Ishikawa (cell line): ENCODE results near the gene MAMDC2.

Source experiments
- CEBPB ChIP-seq: IDR thresholded peaks from 2 replicates; pipeline ENCODE4 v1.6.1; 2012
- CREB1 ChIP-seq: IDR thresholded peaks from 2 replicates; pipeline ENCODE4 v1.6.1; 2012; ENCODE audit warnings: low read depth
- EGR1 ChIP-seq: IDR thresholded peaks from 2 replicates; pipeline ENCODE4 v1.6.1; 2012
- EP300 ChIP-seq: IDR thresholded peaks from 2 replicates; pipeline ENCODE4 v1.6.1; 2012; ENCODE audit warnings: borderline replicate concordance
- FOXM1 ChIP-seq: IDR thresholded peaks from 2 replicates; pipeline ENCODE4 v1.6.1; 2012; ENCODE audit warnings: low read depth, borderline replicate concordance
- MAX ChIP-seq: IDR thresholded peaks from 2 replicates; pipeline ENCODE4 v1.6.1; 2012
- NFIC ChIP-seq: IDR thresholded peaks from 2 replicates; pipeline ENCODE4 v1.6.1; 2012
- RAD21 ChIP-seq: IDR thresholded peaks from 2 replicates; pipeline ENCODE4 v1.6.1; 2012; ENCODE audit warnings: low read depth
- REST ChIP-seq: IDR thresholded peaks from 2 replicates; pipeline ENCODE4 v1.6.1; 2012; ENCODE audit warnings: low read depth, mild to moderate bottlenecking
- TAF1 ChIP-seq: IDR thresholded peaks from 2 replicates; pipeline ENCODE4 v1.6.1; 2012; ENCODE audit warnings: low read depth, mild to moderate bottlenecking
- TCF12 ChIP-seq: IDR thresholded peaks from 2 replicates; pipeline ENCODE4 v1.6.1; 2012; ENCODE audit warnings: low read depth
- USF1 ChIP-seq: IDR thresholded peaks from 2 replicates; pipeline ENCODE4 v1.6.1; 2012
- ZBTB7A ChIP-seq: IDR thresholded peaks from 2 replicates; pipeline ENCODE4 v1.6.1; 2012; ENCODE audit warnings: low read depth

Gene MAMDC2

GRCh38 chr9:70135176-70135575 lies 91.5 kb downstream of the MAMDC2 start:
- no peak for TF ChIP-seq RAD21
- TF ChIP-seq CEBPB = no peak
- no peak for TF ChIP-seq EGR1
- no peak for TF ChIP-seq MAX
- no peak for TF ChIP-seq NFIC
- no peak for TF ChIP-seq ZBTB7A

GRCh38 chr9:70136632-70137031 lies 93.0 kb downstream of the MAMDC2 start:
- TF ChIP-seq CREB1 (no peak), NFIC (no peak), ZBTB7A (no peak), REST (no peak), EGR1 (no peak)

GRCh38 chr9:70137577-70137976 lies 93.9 kb downstream of the MAMDC2 start:
- TF ChIP-seq REST = no peak

GRCh38 chr9:70142101-70142500 lies 98.5 kb downstream of the MAMDC2 start:
- TF ChIP-seq USF1 (no peak), EGR1 (no peak)

- TF ChIP-seq ZBTB7A (no peak), REST (no peak), EP300 (no peak), CREB1 (no peak), TAF1 (no peak), MAX (no peak), TCF12 (no peak), RAD21 (no peak), EGR1 (no peak), NFIC (no peak), USF1 (no peak)
Measured at GRCh38 chr9:70143394-70144130, 99.9 kb downstream of the MAMDC2 start.

- TF ChIP-seq REST = no peak
- no peak for TF ChIP-seq FOXM1
- TF ChIP-seq NFIC = no peak
- TF ChIP-seq USF1 = no peak
- TF ChIP-seq CREB1 = no peak
- no peak for TF ChIP-seq MAX
Measured at GRCh38 chr9:70144131-70144503, 100.5 kb downstream of the MAMDC2 start.
